ENCODE results near the gene CNTN5.

- TF ChIP-seq EZH2 (IDR thresholded peaks at IDR 0.05; ENCODE audit: low read length, missing control alignments) = no peak
- TF ChIP-seq, protein P1, sequence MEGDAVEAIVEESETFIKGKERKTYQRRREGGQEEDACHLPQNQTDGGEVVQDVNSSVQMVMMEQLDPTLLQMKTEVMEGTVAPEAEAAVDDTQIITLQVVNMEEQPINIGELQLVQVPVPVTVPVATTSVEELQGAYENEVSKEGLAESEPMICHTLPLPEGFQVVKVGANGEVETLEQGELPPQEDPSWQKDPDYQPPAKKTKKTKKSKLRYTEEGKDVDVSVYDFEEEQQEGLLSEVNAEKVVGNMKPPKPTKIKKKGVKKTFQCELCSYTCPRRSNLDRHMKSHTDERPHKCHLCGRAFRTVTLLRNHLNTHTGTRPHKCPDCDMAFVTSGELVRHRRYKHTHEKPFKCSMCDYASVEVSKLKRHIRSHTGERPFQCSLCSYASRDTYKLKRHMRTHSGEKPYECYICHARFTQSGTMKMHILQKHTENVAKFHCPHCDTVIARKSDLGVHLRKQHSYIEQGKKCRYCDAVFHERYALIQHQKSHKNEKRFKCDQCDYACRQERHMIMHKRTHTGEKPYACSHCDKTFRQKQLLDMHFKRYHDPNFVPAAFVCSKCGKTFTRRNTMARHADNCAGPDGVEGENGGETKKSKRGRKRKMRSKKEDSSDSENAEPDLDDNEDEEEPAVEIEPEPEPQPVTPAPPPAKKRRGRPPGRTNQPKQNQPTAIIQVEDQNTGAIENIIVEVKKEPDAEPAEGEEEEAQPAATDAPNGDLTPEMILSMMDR (conservative IDR thresholded peaks at IDR 0.05 in 1 of 2, IDR thresholded peaks at IDR 0.05 in 1 of 2; ENCODE audit: low read depth in 1 of 2, low read length in 2 of 2) = no peak
Measured at GRCh38 chr11:99718291-99718690, 697.5 kb downstream of the CNTN5 start.
